ENCODE measurements around the gene LRWD1.

DNA sequence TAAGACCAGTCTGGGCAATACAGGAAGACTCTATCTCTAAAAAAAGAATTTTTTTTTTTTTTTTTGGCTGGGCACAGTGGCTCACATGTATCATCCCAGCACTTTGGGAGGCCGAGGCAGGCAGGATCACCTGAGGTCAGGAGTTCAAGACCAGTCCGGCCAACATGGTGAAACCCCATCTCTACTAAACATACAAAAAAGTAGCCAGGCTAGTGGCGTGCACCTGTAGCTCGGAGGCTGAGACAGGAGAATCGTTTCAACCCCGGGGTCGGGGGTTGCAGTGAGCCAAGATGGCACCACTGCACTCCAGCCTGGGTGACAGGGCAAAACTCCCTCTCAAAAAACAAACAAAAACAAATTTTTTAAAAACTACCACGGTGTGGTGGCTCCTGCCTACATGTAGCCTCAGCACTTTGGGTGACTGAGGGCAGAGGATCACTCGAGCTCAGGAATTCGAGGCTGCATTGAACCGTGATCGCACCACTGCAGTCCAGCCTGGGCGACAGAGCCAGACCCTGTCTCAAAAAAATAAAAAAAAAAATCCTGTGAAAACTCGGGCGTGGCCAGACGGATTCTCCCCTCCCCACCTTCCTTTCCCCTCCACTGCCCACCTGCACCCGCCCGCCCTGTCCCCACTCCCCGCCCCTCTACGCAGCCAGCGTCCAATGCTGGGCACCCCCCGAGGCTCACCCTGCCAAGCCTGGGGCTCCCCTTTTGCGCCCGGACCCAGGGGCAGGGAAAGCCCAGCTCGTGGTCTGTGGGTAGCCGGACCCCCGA, 32.2 kb upstream of the LRWD1 start:
- TF ChIP-seq, protein P1, sequence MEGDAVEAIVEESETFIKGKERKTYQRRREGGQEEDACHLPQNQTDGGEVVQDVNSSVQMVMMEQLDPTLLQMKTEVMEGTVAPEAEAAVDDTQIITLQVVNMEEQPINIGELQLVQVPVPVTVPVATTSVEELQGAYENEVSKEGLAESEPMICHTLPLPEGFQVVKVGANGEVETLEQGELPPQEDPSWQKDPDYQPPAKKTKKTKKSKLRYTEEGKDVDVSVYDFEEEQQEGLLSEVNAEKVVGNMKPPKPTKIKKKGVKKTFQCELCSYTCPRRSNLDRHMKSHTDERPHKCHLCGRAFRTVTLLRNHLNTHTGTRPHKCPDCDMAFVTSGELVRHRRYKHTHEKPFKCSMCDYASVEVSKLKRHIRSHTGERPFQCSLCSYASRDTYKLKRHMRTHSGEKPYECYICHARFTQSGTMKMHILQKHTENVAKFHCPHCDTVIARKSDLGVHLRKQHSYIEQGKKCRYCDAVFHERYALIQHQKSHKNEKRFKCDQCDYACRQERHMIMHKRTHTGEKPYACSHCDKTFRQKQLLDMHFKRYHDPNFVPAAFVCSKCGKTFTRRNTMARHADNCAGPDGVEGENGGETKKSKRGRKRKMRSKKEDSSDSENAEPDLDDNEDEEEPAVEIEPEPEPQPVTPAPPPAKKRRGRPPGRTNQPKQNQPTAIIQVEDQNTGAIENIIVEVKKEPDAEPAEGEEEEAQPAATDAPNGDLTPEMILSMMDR (conservative IDR thresholded peaks at IDR 0.05; ENCODE audit: low read length): no peak
- no peak for TF ChIP-seq EZH2phosphoT487 (IDR thresholded peaks at IDR 0.05; ENCODE audit: borderline replicate concordance, low read depth, low read length)
